IPS DF 4.7 (cell line): ENCODE measurements around the gene SGSM2.
A peak's percentile ranks its signal among the peaks of the same experiment; 100 is the strongest.
"Not testable (repeated sequence)": the region's sequence is repeated elsewhere in the genome, so short reads cannot be mapped to it uniquely, and the experiment has no call there.

Experiments
- DNase-seq: peaks from one replicate; pipeline ENCODE4 v3.0.0-alpha.2; 2013; ENCODE audit warnings: low spot score; ENCODE audit errors: extremely low read depth

Gene SGSM2, protein sequence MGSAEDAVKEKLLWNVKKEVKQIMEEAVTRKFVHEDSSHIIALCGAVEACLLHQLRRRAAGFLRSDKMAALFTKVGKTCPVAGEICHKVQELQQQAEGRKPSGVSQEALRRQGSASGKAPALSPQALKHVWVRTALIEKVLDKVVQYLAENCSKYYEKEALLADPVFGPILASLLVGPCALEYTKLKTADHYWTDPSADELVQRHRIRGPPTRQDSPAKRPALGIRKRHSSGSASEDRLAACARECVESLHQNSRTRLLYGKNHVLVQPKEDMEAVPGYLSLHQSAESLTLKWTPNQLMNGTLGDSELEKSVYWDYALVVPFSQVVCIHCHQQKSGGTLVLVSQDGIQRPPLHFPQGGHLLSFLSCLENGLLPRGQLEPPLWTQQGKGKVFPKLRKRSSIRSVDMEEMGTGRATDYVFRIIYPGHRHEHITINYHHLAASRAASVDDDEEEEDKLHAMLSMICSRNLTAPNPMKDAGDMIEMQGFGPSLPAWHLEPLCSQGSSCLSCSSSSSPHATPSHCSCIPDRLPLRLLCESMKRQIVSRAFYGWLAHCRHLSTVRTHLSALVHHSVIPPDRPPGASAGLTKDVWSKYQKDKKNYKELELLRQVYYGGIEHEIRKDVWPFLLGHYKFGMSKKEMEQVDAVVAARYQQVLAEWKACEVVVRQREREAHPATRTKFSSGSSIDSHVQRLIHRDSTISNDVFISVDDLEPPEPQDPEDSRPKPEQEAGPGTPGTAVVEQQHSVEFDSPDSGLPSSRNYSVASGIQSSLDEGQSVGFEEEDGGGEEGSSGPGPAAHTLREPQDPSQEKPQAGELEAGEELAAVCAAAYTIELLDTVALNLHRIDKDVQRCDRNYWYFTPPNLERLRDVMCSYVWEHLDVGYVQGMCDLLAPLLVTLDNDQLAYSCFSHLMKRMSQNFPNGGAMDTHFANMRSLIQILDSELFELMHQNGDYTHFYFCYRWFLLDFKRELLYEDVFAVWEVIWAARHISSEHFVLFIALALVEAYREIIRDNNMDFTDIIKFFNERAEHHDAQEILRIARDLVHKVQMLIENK

GRCh38 chr17:2336852-2337543 is at the start of gene SGSM2:
SGSM2 (plus strand) TSS chr17:2337501; CDS start chr17:2337689, 188 bp downstream.
- DNase-seq = no peak

DNA sequence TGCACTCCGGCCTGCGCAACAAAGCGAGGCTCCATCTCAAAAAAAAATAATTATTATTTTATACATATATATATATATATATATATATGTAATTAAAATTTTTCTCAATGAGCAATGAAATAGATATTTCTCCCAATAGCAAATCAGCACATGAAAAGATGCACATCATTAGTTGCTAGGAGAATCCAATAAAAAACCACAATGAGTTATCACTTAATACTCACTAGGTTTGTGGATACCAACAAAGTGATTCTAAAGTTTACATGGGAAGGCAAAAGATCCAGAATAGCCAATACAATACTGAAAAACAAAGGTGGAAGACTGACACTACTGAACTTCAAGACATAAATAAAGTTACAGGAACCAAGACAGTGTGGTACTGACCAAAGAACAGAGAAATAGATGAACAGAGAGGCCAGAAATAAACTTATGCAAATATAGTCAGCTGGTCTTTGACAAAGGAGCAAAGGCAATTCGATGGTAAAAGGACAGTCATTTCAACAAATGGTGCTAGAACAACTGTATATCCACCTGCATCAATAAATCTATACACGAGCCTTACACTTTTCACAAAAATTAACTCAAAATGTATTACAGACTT is 47.3 kb upstream of the SGSM2 start:
- DNase-seq = no peak

DNA sequence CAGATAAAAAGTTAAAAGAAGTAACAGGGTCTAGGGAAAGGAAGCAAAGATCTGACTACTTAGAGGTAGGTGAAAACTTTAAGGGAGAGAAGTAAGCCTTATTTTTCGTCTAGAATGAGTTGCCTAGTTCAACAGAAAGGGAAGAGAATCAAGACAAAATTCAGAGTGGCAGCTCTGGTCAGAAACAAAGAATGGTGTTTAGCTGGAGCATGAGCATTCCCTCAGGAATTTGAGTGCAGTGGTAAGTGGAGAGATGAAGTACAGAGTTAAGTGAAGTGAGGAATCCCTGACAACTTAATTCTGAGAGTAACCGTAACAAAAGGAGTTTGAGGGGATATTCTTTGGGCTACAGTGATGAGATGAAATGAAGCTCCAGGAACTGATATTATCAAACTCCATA is 45.2 kb upstream of the SGSM2 start:
- DNase-seq = no peak

GRCh38 chr17:2295575-2295974 is 41.7 kb upstream of the SGSM2 start:
- no peak for DNase-seq

GRCh38 chr17:2297023-2297422 is 40.3 kb upstream of the SGSM2 start:
- DNase-seq = no peak

DNA sequence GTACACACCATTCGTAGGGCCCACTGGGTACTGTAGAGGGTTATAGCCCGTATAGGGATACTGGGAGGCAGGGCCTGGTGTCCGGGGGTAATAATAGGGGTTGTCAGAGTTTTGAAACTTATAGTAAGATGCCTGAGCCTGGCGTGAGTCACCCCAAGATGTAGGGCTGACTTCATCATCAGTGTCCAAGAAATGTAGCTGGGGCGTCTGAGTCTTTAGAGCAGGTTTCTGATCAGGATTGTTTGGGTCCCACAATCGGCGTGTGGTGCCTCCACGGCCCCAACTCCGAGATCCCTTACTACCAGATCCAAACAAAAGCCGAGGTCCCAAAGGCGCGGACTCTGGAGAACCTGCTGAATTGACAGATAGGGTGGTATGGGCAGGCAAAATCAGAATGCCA is 38.2 kb upstream of the SGSM2 start:
- DNase-seq = no peak

DNA sequence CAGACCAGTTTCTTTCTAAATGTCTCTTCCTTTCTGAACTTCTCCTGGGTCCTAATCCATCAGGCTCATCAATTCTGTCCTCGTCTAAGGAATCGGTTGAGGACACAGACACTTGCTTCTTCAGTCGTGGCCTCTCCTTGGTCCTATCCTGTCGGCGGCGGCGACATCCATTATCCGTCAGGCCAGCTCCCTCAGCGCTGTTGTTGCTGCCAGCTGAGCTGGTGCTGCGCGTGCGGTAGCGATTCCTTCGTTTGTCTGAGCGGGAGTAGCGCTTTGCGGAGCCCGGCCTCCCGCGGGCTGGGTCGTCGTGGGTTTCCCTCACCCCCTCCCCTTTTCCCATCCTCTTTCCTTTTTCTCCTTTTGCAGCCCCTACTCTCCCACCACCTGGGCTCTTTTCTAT is 37.5 kb upstream of the SGSM2 start:
- no peak for DNase-seq

GRCh38 chr17:2302778-2303203 is 34.5 kb upstream of the SGSM2 start:
- DNase-seq = no peak

- peak; percentile 19 for DNase-seq
Measured at GRCh38 chr17:2303204-2304188, 33.8 kb upstream of the SGSM2 start, which contains the start of the genes SMG6 and SRR. SMG6 (minus strand) TSS chr17:2303785; CDS start chr17:2303720, 65 bp downstream. SRR (plus strand) TSS chr17:2303950; CDS start chr17:2315561, 11,611 bp downstream.

DNA sequence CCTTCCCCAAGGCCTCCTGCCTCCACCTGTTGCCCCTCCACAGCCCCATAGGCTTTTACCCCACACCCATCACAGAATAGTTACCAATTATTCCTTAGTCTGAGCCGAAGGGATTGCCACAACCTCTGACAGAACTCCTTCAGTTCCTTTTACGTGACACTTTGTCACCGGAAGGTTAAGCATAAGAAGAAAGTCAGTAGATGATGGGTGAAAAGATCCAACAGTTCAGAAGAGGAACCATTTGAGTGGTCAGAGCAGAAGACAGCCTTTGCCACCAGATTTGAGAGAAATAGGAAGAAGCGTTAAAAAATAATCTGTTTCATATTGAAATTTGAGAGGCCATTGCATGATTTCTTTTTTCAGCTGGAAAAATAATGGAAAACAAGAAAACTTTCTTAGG is 32.4 kb upstream of the SGSM2 start:
- no peak for DNase-seq

GRCh38 chr17:2309338-2310154 is 27.8 kb upstream of the SGSM2 start:
- DNase-seq = no peak

- DNase-seq = no peak
Measured at GRCh38 chr17:2312736-2313135, 24.6 kb upstream of the SGSM2 start.

GRCh38 chr17:2316916-2317205 is 20.4 kb upstream of the SGSM2 start:
- not testable (repeated sequence) for DNase-seq

GRCh38 chr17:2317796-2318195 is 19.5 kb upstream of the SGSM2 start:
- no peak for DNase-seq

DNA sequence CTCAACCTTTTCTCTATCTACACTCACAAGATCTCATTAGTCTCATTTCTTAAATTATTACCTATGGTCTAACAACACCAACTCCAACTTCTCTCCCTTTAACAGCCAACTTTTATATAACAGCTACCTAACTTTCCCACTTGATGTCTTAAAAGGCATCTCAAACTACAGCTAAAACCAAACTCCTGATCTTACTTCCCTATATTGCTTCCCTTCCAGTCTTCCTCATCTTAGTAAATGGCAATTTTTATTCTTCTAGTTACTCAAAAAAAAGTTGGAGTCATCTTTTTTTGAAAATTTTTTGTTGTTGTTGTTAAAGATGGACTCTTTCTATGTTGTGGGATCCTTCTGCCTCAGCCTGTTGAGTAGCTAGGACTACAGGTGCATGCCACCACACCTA is 18.2 kb upstream of the SGSM2 start:
- no peak for DNase-seq

DNA sequence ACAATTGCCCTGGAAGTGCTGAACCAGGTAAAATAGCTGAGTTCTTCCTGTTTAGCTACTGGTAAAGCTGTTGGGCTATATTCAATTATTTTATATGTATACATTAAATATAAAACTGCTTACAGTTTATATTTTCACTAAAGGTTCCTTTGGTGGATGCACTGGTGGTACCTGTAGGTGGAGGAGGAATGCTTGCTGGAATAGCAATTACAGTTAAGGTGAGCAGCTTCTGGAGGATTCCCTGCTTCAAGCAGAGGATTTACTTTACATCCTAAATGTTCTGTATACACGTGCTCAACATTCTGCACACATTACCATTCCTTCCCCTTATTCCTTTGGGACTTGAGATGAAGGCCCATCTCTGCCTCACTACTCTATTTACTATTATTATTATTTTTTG is 15.9 kb upstream of the SGSM2 start:
- no peak for DNase-seq

DNA sequence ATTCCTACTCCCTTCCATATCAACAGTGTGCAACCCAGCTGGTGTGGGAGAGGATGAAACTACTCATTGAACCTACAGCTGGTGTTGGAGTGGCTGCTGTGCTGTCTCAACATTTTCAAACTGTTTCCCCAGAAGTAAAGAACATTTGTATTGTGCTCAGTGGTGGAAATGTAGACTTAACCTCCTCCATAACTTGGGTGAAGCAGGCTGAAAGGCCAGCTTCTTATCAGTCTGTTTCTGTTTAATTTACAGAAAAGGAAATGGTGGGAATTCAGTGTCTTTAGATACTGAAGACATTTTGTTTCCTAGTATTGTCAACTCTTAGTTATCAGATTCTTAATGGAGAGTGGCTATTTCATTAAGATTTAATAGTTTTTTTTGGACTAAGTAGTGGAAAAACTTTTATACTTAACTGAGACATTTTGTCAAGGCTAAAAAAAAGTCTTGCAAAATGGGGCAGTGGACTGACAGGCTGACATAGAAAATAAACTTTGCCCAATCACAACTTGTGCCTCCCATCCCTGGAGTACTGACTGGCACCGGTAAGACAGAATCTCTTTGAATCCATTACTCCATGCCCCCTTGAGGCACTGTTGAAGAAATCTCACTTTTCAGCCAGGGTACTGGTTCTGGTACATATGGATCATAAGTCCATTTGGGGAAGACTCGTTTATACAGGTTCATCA is 13.5 kb upstream of the SGSM2 start:
- no peak for DNase-seq

DNA sequence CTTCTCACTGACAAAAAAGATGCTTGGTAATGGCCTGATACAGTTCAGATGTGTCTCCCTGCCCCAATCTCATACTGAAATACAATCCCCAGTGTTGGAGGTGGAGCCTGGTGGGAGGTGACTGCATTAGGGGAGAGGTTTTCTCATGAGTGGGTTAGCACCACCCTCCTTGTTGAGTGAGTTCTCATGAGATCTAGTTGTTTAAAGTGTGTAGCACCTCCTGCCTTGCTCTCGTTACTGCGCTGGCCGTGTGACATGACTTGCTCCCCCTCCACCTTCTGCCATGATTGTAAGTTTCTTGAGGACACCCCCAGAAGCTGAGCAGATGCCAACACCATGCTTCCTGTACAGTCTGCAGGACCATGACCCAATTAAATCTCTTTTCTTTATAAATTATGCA is 6.0 kb upstream of the SGSM2 start:
- no peak for DNase-seq
